ENCODE data around the gene PCDHA11. TPM values are rescaled to one million over a fixed set of nuclear protein-coding genes. Genes with fewer than 3 reads are reported as not detected.

PCDHA11 gene
- total RNA-seq, 1 experiment from 2014 or later, result not detected

Other genes with a start within 250 kb of the PCDHA11 start
- 0.20 and 0.96 TPM in 2 replicates for gene CD14, start 235.8 kb upstream of the PCDHA11 start, total RNA-seq (2014; rRNA removed; shearing (Covaris generic))
- 6.8 and 9.2 TPM in 2 replicates for gene TMCO6, start 229.5 kb upstream of the PCDHA11 start, total RNA-seq (2014; rRNA removed; shearing (Covaris generic))
- gene NDUFA2, start 221.3 kb upstream of the PCDHA11 start, total RNA-seq (2014; rRNA removed; shearing (Covaris generic)), result 106 and 116 TPM in 2 replicates
- gene IK, start 221.1 kb upstream of the PCDHA11 start, total RNA-seq (2014; rRNA removed; shearing (Covaris generic)), result 93.8 and 130 TPM in 2 replicates
- 11.2 and 15.4 TPM in 2 replicates for gene WDR55, start 204.1 kb upstream of the PCDHA11 start, total RNA-seq (2014; rRNA removed; shearing (Covaris generic))
- gene DND1, start 195.4 kb upstream of the PCDHA11 start, total RNA-seq (2014; rRNA removed; shearing (Covaris generic)), result 0.10 and 0.12 TPM in 2 replicates
- gene HARS1, start 177.6 kb upstream of the PCDHA11 start, total RNA-seq (2014; rRNA removed; shearing (Covaris generic)), result 52.0 and 62.3 TPM in 2 replicates
- gene HARS2, start 177.5 kb upstream of the PCDHA11 start, total RNA-seq (2014; rRNA removed; shearing (Covaris generic)), result 22.6 and 25.5 TPM in 2 replicates
- 44.6 and 45.5 TPM in 2 replicates for gene ZMAT2, start 168.5 kb upstream of the PCDHA11 start, total RNA-seq (2014; rRNA removed; shearing (Covaris generic))
- under 0.01 TPM in 1 of 2 replicates, not detected in the other for gene PCDHA1, start 82.8 kb upstream of the PCDHA11 start, total RNA-seq (2014; rRNA removed; shearing (Covaris generic))
- gene PCDHA2, start 74.1 kb upstream of the PCDHA11 start, total RNA-seq (2014; rRNA removed; shearing (Covaris generic)), result not detected in 2 replicates
- gene PCDHA3, start 67.9 kb upstream of the PCDHA11 start, total RNA-seq (2014; rRNA removed; shearing (Covaris generic)), result not detected in 2 replicates
- gene PCDHA4, start 61.9 kb upstream of the PCDHA11 start, total RNA-seq (2014; rRNA removed; shearing (Covaris generic)), result under 0.01 and 0.12 TPM in 2 replicates
- gene PCDHA5, start 47.3 kb upstream of the PCDHA11 start, total RNA-seq (2014; rRNA removed; shearing (Covaris generic)), result 0.12 TPM in 1 of 2 replicates, not detected in the other
- 0.10 and 0.12 TPM in 2 replicates for gene PCDHA6, start 41.0 kb upstream of the PCDHA11 start, total RNA-seq (2014; rRNA removed; shearing (Covaris generic))
- gene PCDHA7, start 34.7 kb upstream of the PCDHA11 start, total RNA-seq (2014; rRNA removed; shearing (Covaris generic)), result 0.88 and 1.1 TPM in 2 replicates
- gene PCDHA8, start 27.8 kb upstream of the PCDHA11 start, total RNA-seq (2014; rRNA removed; shearing (Covaris generic)), result 0.10 and 0.12 TPM in 2 replicates
- not detected in 2 replicates for gene PCDHA9, start 20.6 kb upstream of the PCDHA11 start, total RNA-seq (2014; rRNA removed; shearing (Covaris generic))
- gene PCDHA10, start 13.1 kb upstream of the PCDHA11 start, total RNA-seq (2014; rRNA removed; shearing (Covaris generic)), result not detected in 2 replicates
- not detected in 2 replicates for gene PCDHA12, start 6.4 kb downstream of the PCDHA11 start, total RNA-seq (2014; rRNA removed; shearing (Covaris generic))
- gene PCDHA13, start 13.2 kb downstream of the PCDHA11 start, total RNA-seq (2014; rRNA removed; shearing (Covaris generic)), result not detected in 2 replicates
- not detected in 2 replicates for gene PCDHAC1, start 57.3 kb downstream of the PCDHA11 start, total RNA-seq (2014; rRNA removed; shearing (Covaris generic))
- not detected in 2 replicates for gene PCDHAC2, start 97.5 kb downstream of the PCDHA11 start, total RNA-seq (2014; rRNA removed; shearing (Covaris generic))
- not detected in 2 replicates for gene PCDHB1, start 182.4 kb downstream of the PCDHA11 start, total RNA-seq (2014; rRNA removed; shearing (Covaris generic))
- gene PCDHB2, start 225.7 kb downstream of the PCDHA11 start, total RNA-seq (2014; rRNA removed; shearing (Covaris generic)), result 0.88 and 0.96 TPM in 2 replicates
- gene PCDHB3, start 231.5 kb downstream of the PCDHA11 start, total RNA-seq (2014; rRNA removed; shearing (Covaris generic)), result 0.12 and 0.20 TPM in 2 replicates

Measured in RPMI7951 (cell line).